Measurements from ENCODE around the gene CNTNAP2.
A peak's percentile ranks its signal among the peaks of the same experiment; 100 is the strongest.

CNTNAP2 gene

GRCh38 chr7:147053746-147054145 is 937.1 kb downstream of the CNTNAP2 start:
- 68% methylated on average over 4 of the region's 5 CpGs for WGBS (ENCODE audit: insufficient coverage)
- CTCF ChIA-PET, result no interaction called here
- DNase-seq, result no peak

GRCh38 chr7:147060070-147060469 is 943.5 kb downstream of the CNTNAP2 start:
- H3K36me3 ChIP-seq (ENCODE audit: control insufficient read depth in 4 of 4, insufficient read depth in 4 of 4, low read length in 3 of 4), result no peaks in the 10 kb centered on the region
- no peak overlapping the region for H3K27ac ChIP-seq (ENCODE audit: insufficient read depth in 1 of 2, low read depth in 1 of 2, low read length in 2 of 2, poor library complexity in 1 of 2, severe bottlenecking in 2 of 2)
- H3K4me1 ChIP-seq (ENCODE audit: control extremely low read depth in 1 of 4, control insufficient read depth in 4 of 4, insufficient read depth in 4 of 4, low read length in 3 of 4), result peaks cover 0 to 2% (median 0%) of the 10 kb centered on the region in 4 experiments
- H3K4me3 ChIP-seq (ENCODE audit: control insufficient read depth in 1 of 7, extremely low read depth in 1 of 7, insufficient read depth in 4 of 7, low read depth in 2 of 7, low read length in 6 of 7), result no peak overlapping the region
- H3K9me3 ChIP-seq (ENCODE audit: control extremely low read depth in 1 of 5, control insufficient read depth in 4 of 5, insufficient read depth in 2 of 5, low read depth in 1 of 5, low read length in 4 of 5), result no peaks in the 10 kb centered on the region
- peak; percentile 5 to 69 (median 58) for DNase-seq
- WGBS (ENCODE audit: insufficient coverage), result 100% methylated on average over 2 of the region's 3 CpGs
- ChIA-PET CTCF (no interaction called here), POLR2A (no interaction called here)
- H3K27me3 ChIP-seq (replicated peaks in 2 of 5; ENCODE audit: control insufficient read depth in 4 of 5, insufficient read depth in 5 of 5, low read length in 4 of 5), result no peaks in the 10 kb centered on the region

More at GRCh38 chr7:147053746-147054145, 937.1 kb downstream of the CNTNAP2 start:
- H3K9me3 ChIP-seq (ENCODE audit: control extremely low read depth in 1 of 5, control insufficient read depth in 4 of 5, insufficient read depth in 2 of 5, low read depth in 1 of 5, low read length in 4 of 5), result no peaks in the 10 kb centered on the region
- POLR2A ChIA-PET, result no interaction called here
- no peak overlapping the region for H3K4me3 ChIP-seq (ENCODE audit: control insufficient read depth in 1 of 7, extremely low read depth in 1 of 7, insufficient read depth in 4 of 7, low read depth in 2 of 7, low read length in 6 of 7)
- no peak overlapping the region for H3K27ac ChIP-seq (ENCODE audit: insufficient read depth in 1 of 2, low read depth in 1 of 2, low read length in 2 of 2, poor library complexity in 1 of 2, severe bottlenecking in 2 of 2)
- no peaks in the 10 kb centered on the region for H3K36me3 ChIP-seq (ENCODE audit: control insufficient read depth in 4 of 4, insufficient read depth in 4 of 4, low read length in 3 of 4)
- peaks cover 0 to 2% (median 0%) of the 10 kb centered on the region in 4 experiments for H3K4me1 ChIP-seq (ENCODE audit: control extremely low read depth in 1 of 4, control insufficient read depth in 4 of 4, insufficient read depth in 4 of 4, low read length in 3 of 4)
- H3K27me3 ChIP-seq (replicated peaks in 2 of 5; ENCODE audit: control insufficient read depth in 4 of 5, insufficient read depth in 5 of 5, low read length in 4 of 5), result no peaks in the 10 kb centered on the region

GRCh38 chr7:147062897-147063296 is 946.3 kb downstream of the CNTNAP2 start:
- Histone ChIP-seq H3K27ac (ENCODE audit: insufficient read depth in 1 of 2, low read depth in 1 of 2, low read length in 2 of 2, poor library complexity in 1 of 2, severe bottlenecking in 2 of 2) (no peak overlapping the region), H3K36me3 (ENCODE audit: control insufficient read depth in 4 of 4, insufficient read depth in 4 of 4, low read length in 3 of 4) (no peaks in the 10 kb centered on the region), H3K27me3 (replicated peaks in 2 of 5; ENCODE audit: control insufficient read depth in 4 of 5, insufficient read depth in 5 of 5, low read length in 4 of 5) (no peaks in the 10 kb centered on the region), H3K4me1 (ENCODE audit: control extremely low read depth in 1 of 4, control insufficient read depth in 4 of 4, insufficient read depth in 4 of 4, low read length in 3 of 4) (no peaks in the 10 kb centered on the region), H3K4me3 (ENCODE audit: control insufficient read depth in 1 of 7, extremely low read depth in 1 of 7, insufficient read depth in 4 of 7, low read depth in 2 of 7, low read length in 6 of 7) (no peak overlapping the region), H3K9me3 (ENCODE audit: control extremely low read depth in 1 of 5, control insufficient read depth in 4 of 5, insufficient read depth in 2 of 5, low read depth in 1 of 5, low read length in 4 of 5) (no peaks in the 10 kb centered on the region)
- DNase-seq, result no peak
- ChIA-PET POLR2A (no interaction called here), CTCF (no interaction called here)
- 33% methylated on average over 1 of the region's 4 CpGs for WGBS (ENCODE audit: insufficient coverage)

GRCh38 chr7:147068842-147069241 is 952.2 kb downstream of the CNTNAP2 start:
- ChIA-PET CTCF (no interaction called here), POLR2A (no interaction called here)
- DNase-seq, result no peak
- Histone ChIP-seq H3K4me3 (ENCODE audit: control insufficient read depth in 1 of 7, extremely low read depth in 1 of 7, insufficient read depth in 4 of 7, low read depth in 2 of 7, low read length in 6 of 7) (no peak overlapping the region), H3K27ac (ENCODE audit: insufficient read depth in 1 of 2, low read depth in 1 of 2, low read length in 2 of 2, poor library complexity in 1 of 2, severe bottlenecking in 2 of 2) (no peak overlapping the region), H3K27me3 (replicated peaks in 2 of 5; ENCODE audit: control insufficient read depth in 4 of 5, insufficient read depth in 5 of 5, low read length in 4 of 5) (no peaks in the 10 kb centered on the region), H3K4me1 (ENCODE audit: control extremely low read depth in 1 of 4, control insufficient read depth in 4 of 4, insufficient read depth in 4 of 4, low read length in 3 of 4) (no peaks in the 10 kb centered on the region), H3K9me3 (ENCODE audit: control extremely low read depth in 1 of 5, control insufficient read depth in 4 of 5, insufficient read depth in 2 of 5, low read depth in 1 of 5, low read length in 4 of 5) (no peaks in the 10 kb centered on the region), H3K36me3 (ENCODE audit: control insufficient read depth in 4 of 4, insufficient read depth in 4 of 4, low read length in 3 of 4) (no peaks in the 10 kb centered on the region)
- 67% methylated on average over 3 of the region's 5 CpGs for WGBS (ENCODE audit: insufficient coverage)

- Histone ChIP-seq H3K27ac (ENCODE audit: insufficient read depth in 1 of 2, low read depth in 1 of 2, low read length in 2 of 2, poor library complexity in 1 of 2, severe bottlenecking in 2 of 2) (no peak overlapping the region), H3K4me3 (ENCODE audit: control insufficient read depth in 1 of 7, extremely low read depth in 1 of 7, insufficient read depth in 4 of 7, low read depth in 2 of 7, low read length in 6 of 7) (no peak overlapping the region), H3K27me3 (replicated peaks in 2 of 5; ENCODE audit: control insufficient read depth in 4 of 5, insufficient read depth in 5 of 5, low read length in 4 of 5) (no peaks in the 10 kb centered on the region), H3K4me1 (ENCODE audit: control extremely low read depth in 1 of 4, control insufficient read depth in 4 of 4, insufficient read depth in 4 of 4, low read length in 3 of 4) (no peaks in the 10 kb centered on the region), H3K36me3 (ENCODE audit: control insufficient read depth in 4 of 4, insufficient read depth in 4 of 4, low read length in 3 of 4) (no peaks in the 10 kb centered on the region), H3K9me3 (ENCODE audit: control extremely low read depth in 1 of 5, control insufficient read depth in 4 of 5, insufficient read depth in 2 of 5, low read depth in 1 of 5, low read length in 4 of 5) (no peaks in the 10 kb centered on the region)
- peak in 1 of 3 donors; percentile 17 for DNase-seq
- POLR2A ChIA-PET, result no interaction called here
- WGBS (ENCODE audit: insufficient coverage), result no CpG with 5 or more reads among the region's 1 CpG
- CTCF ChIA-PET, result no interaction called here
These were observed 953.2 kb downstream of the CNTNAP2 start for GRCh38 chr7:147069771-147070170.

GRCh38 chr7:147070886-147071285 is 954.3 kb downstream of the CNTNAP2 start:
- Histone ChIP-seq H3K27me3 (replicated peaks in 2 of 5; ENCODE audit: control insufficient read depth in 4 of 5, insufficient read depth in 5 of 5, low read length in 4 of 5) (no peaks in the 10 kb centered on the region), H3K36me3 (ENCODE audit: control insufficient read depth in 4 of 4, insufficient read depth in 4 of 4, low read length in 3 of 4) (no peaks in the 10 kb centered on the region), H3K9me3 (ENCODE audit: control extremely low read depth in 1 of 5, control insufficient read depth in 4 of 5, insufficient read depth in 2 of 5, low read depth in 1 of 5, low read length in 4 of 5) (no peaks in the 10 kb centered on the region), H3K4me3 (ENCODE audit: control insufficient read depth in 1 of 7, extremely low read depth in 1 of 7, insufficient read depth in 4 of 7, low read depth in 2 of 7, low read length in 6 of 7) (no peak overlapping the region), H3K4me1 (ENCODE audit: control extremely low read depth in 1 of 4, control insufficient read depth in 4 of 4, insufficient read depth in 4 of 4, low read length in 3 of 4) (no peaks in the 10 kb centered on the region), H3K27ac (ENCODE audit: insufficient read depth in 1 of 2, low read depth in 1 of 2, low read length in 2 of 2, poor library complexity in 1 of 2, severe bottlenecking in 2 of 2) (no peak overlapping the region)
- ChIA-PET POLR2A (no interaction called here), CTCF (no interaction called here)
- WGBS (ENCODE audit: insufficient coverage), result no CpG with 5 or more reads among the region's 1 CpG
- no peak for DNase-seq

- WGBS (ENCODE audit: insufficient coverage), result 89% methylated on average over 1 of the region's 1 CpG
- H3K9me3 ChIP-seq (ENCODE audit: control extremely low read depth in 1 of 5, control insufficient read depth in 4 of 5, insufficient read depth in 2 of 5, low read depth in 1 of 5, low read length in 4 of 5), result no peaks in the 10 kb centered on the region
- ChIA-PET POLR2A (no interaction called here), CTCF (no interaction called here)
- no peak overlapping the region for H3K27ac ChIP-seq (ENCODE audit: insufficient read depth in 1 of 2, low read depth in 1 of 2, low read length in 2 of 2, poor library complexity in 1 of 2, severe bottlenecking in 2 of 2)
- H3K4me1 ChIP-seq (ENCODE audit: control extremely low read depth in 1 of 4, control insufficient read depth in 4 of 4, insufficient read depth in 4 of 4, low read length in 3 of 4), result no peaks in the 10 kb centered on the region
- no peaks in the 10 kb centered on the region for H3K27me3 ChIP-seq (replicated peaks in 2 of 5; ENCODE audit: control insufficient read depth in 4 of 5, insufficient read depth in 5 of 5, low read length in 4 of 5)
- DNase-seq, result no peak
- H3K36me3 ChIP-seq (ENCODE audit: control insufficient read depth in 4 of 4, insufficient read depth in 4 of 4, low read length in 3 of 4), result no peaks in the 10 kb centered on the region
- H3K4me3 ChIP-seq (ENCODE audit: control insufficient read depth in 1 of 7, extremely low read depth in 1 of 7, insufficient read depth in 4 of 7, low read depth in 2 of 7, low read length in 6 of 7), result no peak overlapping the region
These were observed 954.9 kb downstream of the CNTNAP2 start for GRCh38 chr7:147071536-147071935.

Measured in common myeloid progenitor, CD34-positive (primary cell).